ENCODE data around the gene GARIN5B.

The GARIN5B gene

DNA sequence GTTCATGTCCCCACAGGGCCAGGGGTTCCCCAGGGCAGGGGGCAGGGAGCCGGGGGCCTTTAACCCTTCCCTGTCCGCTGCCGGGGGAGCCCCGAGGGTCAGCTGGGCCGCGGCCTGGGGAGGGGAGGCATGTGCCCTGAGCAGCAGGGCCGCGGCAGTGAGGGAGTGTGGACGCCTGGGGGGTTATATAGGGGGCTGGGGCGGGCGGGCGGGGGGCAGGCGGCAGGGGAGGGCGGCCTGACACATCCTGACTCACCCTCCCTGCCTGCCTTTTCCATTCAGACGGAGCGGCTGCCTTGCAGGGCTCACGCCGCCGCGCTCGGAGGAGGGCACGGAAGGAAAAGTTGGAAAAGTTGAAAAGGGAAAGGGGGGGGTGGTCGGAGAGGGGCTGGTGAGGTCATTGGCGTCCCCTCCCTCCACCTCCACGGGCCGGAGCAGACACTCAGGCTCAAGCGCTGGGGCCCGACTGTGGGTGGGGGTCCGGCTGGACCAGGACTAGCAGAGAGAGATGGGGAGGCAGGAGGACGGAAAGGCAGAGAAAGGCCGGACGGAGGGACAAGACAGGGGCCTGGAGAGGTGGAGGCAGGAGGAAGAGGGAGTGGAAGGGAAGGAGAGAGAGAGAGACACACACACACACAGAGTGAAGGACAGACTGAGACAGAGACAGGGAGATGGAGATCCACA is 7.4 kb upstream of the GARIN5B start, which contains the start of gene IL11:
Gene IL11 (minus strand): TSS at position 159 of the 684 bp plus-strand sequence. CDS start 153 bp downstream, at position 6.
- no peak for DNase-seq (ENCODE audit: low read depth, low spot score)

- DNase-seq (ENCODE audit: low read depth, low spot score): no peak
Observed at GRCh38 chr19:55369653-55370304, 6.7 kb upstream of the GARIN5B start.

- DNase-seq (ENCODE audit: low read depth, low spot score): no peak
Observed at GRCh38 chr19:55368701-55369563, 5.9 kb upstream of the GARIN5B start.

- DNase-seq (ENCODE audit: low read depth, low spot score): no peak
Observed at GRCh38 chr19:55368106-55368505, 5.0 kb upstream of the GARIN5B start.

GRCh38 chr19:55366790-55367189 is 3.7 kb upstream of the GARIN5B start:
- no peak for DNase-seq (ENCODE audit: low read depth, low spot score)

DNA sequence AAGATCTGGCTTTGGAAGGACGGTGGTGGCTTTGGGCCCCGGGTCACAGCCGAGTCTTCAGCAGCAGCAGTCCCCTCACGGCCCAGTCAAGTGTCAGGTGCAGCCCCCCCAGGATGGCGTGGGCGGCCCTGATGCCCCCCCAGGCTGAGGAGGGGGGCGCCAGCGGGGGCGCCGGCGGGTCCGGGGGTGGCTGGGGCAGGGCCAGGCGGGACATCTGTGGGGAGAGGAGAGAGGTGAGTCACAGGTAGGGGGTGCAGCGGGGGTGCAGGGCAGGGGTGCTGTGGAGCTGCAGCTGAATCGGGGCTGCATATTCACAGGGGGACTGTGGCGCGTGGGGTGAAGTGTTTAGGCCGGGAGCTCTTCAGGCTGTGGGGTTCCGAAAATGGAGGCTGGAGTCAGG is 2.9 kb upstream of the GARIN5B start:
- no peak for DNase-seq (ENCODE audit: low read depth, low spot score)

DNA sequence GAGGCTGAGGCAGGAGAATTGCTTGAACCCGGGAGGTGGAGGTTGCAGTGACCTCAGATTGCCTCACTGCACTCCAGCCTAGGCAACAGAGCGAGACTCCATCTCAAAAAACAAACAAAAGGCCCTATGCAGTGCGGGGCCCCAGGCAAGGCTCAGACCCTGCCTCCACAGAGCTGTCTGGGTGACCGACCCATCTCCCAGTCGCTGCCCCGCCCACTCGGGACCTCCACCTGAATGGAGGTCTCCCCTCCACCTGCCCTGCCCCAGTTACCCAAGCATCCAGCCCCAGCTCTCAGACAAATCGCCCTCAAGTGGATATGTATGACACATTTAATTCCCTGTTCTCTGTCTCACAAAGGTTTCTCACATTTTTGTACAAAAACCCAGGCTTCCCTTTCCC is 2.2 kb upstream of the GARIN5B start:
- no peak for DNase-seq (ENCODE audit: low read depth, low spot score)

- DNase-seq (ENCODE audit: low read depth, low spot score): no peak
Observed at GRCh38 chr19:55362174-55362989, 678 bp downstream of the GARIN5B start.

DNA sequence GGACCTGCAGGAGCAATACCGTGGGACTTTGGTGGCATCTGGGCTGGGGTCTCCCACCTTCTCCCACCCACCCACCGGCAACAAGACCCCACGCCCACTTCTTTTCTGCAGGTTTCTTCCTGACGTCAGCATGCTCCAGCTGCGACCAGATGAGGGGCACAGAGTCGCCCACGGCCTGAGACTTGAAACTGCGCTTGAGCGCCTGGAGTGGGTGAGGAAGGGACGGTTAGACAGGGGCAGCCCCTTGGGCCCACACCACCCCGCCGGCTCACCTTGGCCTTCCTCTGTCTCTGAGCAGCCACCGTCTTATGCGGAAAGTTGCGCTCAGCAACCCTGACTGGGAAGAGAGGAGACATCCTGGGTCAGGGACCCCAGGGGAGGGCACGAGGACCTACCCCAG is 2.2 kb downstream of the GARIN5B start:
- no peak for DNase-seq (ENCODE audit: low read depth, low spot score)

GRCh38 chr19:55358943-55359908 is 3.8 kb downstream of the GARIN5B start:
- no peak for DNase-seq (ENCODE audit: low read depth, low spot score)

DNA sequence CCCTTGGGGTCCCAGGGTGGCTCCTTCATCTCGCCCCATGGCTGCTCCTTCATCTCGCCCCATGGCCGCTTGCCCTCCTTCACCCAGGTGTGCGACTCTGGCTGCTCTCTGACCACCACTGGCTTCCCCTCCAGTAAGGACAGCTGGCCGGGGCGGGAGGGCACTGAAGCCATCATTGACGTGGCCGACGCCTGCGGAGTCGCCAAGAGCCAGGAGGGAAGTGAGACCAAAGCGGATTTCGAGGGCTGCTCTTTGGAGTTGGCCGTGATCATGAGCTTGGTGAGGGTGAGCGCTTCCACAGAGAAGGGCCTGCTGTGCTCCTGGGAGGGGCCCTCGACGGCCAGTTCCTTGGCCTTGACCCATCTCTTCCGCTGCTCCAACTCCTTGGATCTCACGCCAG is 4.6 kb downstream of the GARIN5B start:
- no peak for DNase-seq (ENCODE audit: low read depth, low spot score)

- no peak for DNase-seq (ENCODE audit: low read depth, low spot score)
Observed at GRCh38 chr19:55355213-55355821, 7.7 kb downstream of the GARIN5B start.

- DNase-seq (ENCODE audit: low read depth, low spot score): no peak
Observed at GRCh38 chr19:55354698-55355212, 8.3 kb downstream of the GARIN5B start, which contains the start of gene COX6B2. Gene COX6B2 (minus strand): TSS chr19:55354719. CDS start chr19:55354521, 198 bp downstream.

DNA sequence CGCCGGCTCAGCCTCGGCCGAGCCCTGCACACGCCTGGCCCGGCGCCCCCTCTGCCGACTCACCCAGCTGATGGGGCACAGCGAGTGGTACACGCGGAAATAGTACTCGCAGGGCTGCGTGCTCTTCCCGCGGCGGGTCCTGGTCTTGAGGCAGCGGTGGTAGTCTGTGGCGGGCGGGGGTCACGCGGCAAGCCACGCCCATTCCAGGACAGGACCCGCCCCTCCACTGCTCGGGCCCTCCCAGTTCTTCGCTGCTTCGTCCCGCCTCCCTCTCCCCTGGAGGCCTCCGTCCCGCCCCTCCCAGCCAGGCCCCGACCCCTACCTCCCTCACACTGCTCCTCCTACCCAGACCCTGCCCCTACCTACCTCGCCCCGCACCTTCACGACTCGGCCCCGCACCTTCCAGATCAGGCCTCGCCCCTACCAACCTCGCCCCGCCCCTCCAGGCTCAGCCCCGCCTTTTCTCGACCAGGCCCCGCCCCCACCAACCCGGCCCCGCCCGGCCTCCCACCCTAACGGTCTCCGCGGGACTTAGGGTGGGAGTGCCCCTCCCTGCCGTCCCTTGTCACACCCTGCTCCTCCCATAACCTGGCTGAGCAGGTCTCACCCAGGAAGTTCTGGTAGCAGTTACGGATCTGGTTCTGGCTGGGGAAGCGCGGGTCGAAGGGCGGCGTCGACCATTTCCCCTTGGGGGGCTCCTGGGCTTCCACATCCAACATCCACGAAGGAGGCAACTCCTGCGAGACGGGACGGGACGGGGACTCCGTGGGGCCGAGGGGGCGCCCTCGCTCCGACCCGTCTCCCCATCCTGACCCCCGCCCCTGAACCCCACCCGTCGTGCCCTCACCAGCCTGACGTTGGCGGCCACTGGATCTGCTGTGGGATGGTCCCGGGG is 9.0 kb downstream of the GARIN5B start:
- DNase-seq (ENCODE audit: low read depth, low spot score): no peak

DNA sequence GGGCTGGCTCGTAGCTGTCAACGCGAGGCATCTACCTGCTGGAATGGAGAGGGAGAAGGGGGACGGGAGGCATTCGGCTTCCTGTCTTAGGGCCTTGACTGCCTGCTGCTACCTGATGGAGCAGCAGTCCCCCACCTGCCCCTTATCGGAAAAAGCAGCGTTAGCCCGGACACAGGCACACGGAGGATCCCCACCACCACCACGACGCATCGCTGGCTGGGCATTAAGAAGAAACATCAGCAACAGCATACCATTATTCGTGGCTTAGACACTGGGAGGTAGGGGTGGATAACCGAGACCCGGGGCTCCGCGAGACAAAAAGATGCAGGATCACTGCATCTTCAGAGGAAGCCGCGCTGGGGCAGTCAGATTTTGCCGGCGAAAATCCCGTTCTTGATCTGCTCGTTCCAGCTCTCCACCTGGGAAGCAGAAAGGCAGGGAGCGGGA is 9.7 kb downstream of the GARIN5B start:
- DNase-seq (ENCODE audit: low read depth, low spot score): no peak

GRCh38 chr19:55352549-55353145 is 10.4 kb downstream of the GARIN5B start:
- DNase-seq (ENCODE audit: low read depth, low spot score): no peak

DNA sequence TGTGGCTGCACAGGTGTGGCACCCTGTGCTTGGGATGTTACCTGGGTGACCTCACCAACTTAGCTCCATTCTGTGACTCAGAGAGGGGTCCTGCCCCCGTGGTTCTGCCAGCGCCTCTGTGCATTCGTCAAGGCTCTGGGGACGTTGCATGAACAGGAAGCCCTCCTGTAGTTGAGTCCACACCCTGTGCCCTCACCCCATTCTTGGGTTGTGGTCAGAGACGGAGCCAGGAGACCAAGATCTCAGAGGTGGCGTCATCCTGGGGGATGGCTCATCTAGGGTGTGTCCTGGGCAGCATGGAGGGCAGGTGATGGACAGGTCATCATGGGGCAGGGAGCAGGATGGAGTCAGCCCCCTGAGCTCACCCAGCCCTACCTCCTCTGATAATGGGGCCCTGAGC is 11.0 kb downstream of the GARIN5B start:
- DNase-seq (ENCODE audit: low read depth, low spot score): no peak

All from smooth muscle cell of the brain vasculature (primary cell).